OCI-LY7 (cell line): Measurements from ENCODE around the gene EVA1C.

Source experiments
- EZH2phosphoT487 ChIP-seq: fragments of 200-600 bp; sonication (generic); IDR thresholded peaks from 2 replicates; pipeline ENCODE4 v1.6.1; 2018; ENCODE audit warnings: low read depth, borderline replicate concordance, mild to moderate bottlenecking, mixed run types, antibody characterized with exemption, low read length, moderate library complexity, mixed read lengths
- TF ChIP-seq, protein P1 (sequence below): fragments of 200-600 bp; sonication (generic); conservative IDR thresholded peaks from 2 replicates; pipeline ENCODE4 v1.5.1; 2014; ENCODE audit warnings: mild to moderate bottlenecking, antibody characterized with exemption, low read length, moderate library complexity, mixed read lengths

DNA sequence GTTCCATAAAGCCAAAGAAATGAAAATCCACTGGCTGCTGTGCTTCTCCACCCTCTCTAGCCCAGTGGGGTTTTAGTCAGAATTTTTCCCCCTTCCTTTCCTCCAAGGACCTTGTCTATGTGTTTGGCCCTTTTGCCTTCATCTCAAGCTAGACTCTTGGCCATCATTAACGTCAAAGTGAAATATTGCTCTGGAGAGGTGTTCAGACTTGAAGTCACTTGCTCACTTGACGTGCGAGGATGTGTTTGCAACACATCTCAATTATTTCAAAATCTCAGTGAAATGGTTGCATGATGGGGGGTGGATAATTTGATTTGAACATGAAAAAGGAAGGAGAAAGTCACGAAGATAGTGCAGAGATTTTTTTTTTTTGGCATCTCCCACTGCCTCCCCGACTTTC lies 13.6 kb downstream of the EVA1C start:
- TF ChIP-seq, protein P1, sequence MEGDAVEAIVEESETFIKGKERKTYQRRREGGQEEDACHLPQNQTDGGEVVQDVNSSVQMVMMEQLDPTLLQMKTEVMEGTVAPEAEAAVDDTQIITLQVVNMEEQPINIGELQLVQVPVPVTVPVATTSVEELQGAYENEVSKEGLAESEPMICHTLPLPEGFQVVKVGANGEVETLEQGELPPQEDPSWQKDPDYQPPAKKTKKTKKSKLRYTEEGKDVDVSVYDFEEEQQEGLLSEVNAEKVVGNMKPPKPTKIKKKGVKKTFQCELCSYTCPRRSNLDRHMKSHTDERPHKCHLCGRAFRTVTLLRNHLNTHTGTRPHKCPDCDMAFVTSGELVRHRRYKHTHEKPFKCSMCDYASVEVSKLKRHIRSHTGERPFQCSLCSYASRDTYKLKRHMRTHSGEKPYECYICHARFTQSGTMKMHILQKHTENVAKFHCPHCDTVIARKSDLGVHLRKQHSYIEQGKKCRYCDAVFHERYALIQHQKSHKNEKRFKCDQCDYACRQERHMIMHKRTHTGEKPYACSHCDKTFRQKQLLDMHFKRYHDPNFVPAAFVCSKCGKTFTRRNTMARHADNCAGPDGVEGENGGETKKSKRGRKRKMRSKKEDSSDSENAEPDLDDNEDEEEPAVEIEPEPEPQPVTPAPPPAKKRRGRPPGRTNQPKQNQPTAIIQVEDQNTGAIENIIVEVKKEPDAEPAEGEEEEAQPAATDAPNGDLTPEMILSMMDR: no peak
- no peak for TF ChIP-seq EZH2phosphoT487
